Pulmonary artery endothelial cell (primary cell): ENCODE measurements around the gene CORO7. TPM values are rescaled to one million over a fixed set of nuclear protein-coding genes. Genes with fewer than 3 reads are reported as not detected.

ENCODE experiments used
- DNase-seq: peaks from one replicate; pipeline ENCODE4 v3.0.0-alpha.2; 2011; ENCODE audit warnings: low read depth, low spot score
- total RNA-seq: library from RNA; depleted of rRNA; stranded (reverse); fragments of >200 nt; gene quantifications from 2 replicates; pipeline ENCODE4 v1.2.3, GENCODE V29; 2014

The CORO7 gene
- total RNA-seq, 1 donor from 2014 or later = 42.4 TPM

DNA sequence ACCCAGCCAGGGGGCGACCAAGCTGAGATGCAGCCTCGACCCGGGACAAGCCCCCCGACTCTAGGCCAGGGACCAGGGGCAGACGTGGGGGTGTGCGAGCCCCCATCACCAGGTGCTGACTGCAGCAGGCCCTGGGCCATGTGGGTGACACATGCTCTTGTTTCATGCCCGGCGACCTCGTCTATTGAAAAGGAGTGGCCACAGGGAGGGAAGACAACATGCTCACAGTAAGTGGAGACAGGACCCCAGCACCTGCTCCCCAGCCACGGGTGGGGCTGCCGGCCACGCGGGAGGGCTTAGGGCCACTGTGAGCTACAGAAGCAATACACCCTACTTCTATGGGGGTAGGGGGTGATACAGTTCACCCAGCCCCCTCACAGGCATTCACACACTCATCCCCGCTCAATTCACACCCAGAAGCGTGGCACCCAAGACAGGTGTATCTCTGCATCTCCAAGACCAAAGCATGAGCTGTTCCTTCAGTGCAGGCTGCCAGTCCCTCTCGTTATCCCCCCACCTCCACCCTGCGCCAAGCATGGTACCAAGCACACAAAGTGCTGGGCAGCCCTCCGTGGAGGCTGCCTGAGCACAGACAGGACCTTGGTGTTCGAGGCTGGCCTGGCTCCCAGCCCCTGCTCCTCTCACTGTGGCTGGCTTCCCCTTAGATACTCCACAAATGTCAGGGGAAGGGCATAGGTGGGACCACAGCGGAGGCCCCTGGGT lies 31.2 kb downstream of the CORO7 start:
- no peak for DNase-seq

DNA sequence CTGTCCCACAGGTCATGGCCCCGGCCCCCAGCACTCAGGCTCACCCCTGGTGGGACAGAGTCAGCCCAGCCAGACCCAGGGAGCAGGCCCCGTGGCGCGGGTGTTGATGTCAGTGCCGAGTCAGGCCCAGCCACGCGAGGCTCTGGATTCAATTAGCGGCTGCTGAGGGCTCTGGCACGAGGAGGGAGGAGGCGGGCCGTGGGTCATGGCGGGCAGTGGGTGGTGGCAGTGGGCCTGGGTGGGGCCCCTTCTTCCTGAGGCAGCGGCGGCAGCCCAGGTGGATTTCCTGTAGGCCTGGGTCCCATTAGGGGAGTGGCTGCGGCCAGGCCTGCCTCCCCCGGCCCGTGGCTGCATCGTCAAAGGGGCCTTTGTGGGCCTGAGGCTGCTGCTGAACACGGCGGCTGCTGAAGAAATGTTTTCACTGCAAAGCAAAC lies 31.9 kb downstream of the CORO7 start:
- no peak for DNase-seq

- no peak for DNase-seq
These were observed 32.6 kb downstream of the CORO7 start for GRCh38 chr16:4383591-4384444.

DNA sequence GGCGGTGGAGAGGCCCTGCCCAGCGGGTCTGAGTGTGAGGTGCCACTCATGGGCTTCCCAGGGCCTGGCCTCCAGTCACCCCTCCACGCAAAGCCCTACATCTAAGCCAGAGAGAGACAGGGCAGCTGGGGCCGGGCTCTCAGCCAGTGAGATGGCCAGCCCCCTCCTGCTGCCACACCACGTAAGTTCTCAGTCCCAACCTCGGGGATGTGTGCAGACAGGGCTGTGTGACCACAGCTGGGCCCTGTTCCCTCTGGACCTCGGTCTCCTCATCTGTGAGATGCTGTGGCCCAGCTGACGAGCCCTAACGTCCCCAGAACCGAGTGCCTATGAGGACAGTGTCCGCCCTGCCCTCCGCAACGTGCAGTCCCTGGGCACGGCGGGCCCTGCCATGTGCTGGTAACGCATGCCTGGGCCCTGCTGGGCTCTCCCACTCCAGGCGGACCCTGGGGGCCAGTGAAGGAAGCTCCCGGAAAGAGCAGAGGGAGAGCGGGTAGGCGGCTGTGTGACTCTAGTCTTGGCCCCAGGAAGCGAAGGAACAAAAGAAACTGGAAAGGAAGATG lies 33.5 kb downstream of the CORO7 start:
- no peak for DNase-seq

GRCh38 chr16:4381935-4382794 lies 34.2 kb downstream of the CORO7 start:
- DNase-seq = no peak

DNA sequence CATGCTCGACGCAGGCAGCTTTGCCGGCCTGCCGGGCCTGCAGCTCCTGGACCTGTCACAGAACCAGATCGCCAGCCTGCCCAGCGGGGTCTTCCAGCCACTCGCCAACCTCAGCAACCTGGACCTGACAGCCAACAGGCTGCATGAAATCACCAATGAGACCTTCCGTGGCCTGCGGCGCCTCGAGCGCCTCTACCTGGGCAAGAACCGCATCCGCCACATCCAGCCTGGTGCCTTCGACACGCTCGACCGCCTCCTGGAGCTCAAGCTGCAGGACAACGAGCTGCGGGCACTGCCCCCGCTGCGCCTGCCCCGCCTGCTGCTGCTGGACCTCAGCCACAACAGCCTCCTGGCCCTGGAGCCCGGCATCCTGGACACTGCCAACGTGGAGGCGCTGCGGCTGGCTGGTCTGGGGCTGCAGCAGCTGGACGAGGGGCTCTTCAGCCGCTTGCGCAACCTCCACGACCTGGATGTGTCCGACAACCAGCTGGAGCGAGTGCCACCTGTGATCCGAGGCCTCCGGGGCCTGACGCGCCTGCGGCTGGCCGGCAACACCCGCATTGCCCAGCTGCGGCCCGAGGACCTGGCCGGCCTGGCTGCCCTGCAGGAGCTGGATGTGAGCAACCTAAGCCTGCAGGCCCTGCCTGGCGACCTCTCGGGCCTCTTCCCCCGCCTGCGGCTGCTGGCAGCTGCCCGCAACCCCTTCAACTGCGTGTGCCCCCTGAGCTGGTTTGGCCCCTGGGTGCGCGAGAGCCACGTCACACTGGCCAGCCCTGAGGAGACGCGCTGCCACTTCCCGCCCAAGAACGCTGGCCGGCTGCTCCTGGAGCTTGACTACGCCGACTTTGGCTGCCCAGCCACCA lies 35.1 kb downstream of the CORO7 start:
- no peak for DNase-seq

GRCh38 chr16:4380119-4381063 lies 36.0 kb downstream of the CORO7 start:
- DNase-seq = no peak

DNA sequence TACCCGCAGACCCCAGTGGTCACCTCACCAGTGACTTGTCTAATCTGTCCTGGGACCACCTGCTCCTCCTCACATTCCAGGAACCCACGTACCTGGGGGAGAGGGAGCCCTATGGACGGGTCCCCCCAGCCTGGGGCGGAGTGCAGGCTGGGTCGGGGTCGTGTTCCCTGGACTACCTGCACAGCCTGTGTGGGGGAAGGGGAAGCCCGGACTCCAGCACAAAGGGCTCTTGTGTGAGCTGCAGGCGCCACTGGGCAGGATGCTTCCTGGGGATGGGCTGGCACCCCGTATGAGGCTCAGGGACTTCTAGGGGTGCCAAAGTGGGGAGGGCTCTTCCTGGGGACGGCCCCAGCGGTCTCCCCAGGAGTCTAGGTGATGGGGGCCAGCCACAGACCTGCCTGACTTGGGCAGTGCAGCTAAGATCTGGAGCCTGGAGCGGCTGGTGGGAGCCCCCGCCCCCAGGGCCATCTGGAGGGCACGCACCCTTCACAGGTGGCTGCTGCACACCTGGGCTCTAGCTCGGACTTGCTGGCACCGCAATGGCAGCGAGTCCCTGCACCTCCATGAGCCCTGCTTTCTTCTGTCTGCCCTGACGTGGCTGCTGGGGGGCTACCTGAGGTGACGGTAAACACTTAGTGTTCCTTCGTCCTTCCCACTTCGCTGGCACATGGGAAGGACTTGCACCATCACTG lies 37.3 kb downstream of the CORO7 start:
- DNase-seq = no peak

- no peak for DNase-seq
These were observed 38.2 kb downstream of the CORO7 start for GRCh38 chr16:4378161-4378666.

DNA sequence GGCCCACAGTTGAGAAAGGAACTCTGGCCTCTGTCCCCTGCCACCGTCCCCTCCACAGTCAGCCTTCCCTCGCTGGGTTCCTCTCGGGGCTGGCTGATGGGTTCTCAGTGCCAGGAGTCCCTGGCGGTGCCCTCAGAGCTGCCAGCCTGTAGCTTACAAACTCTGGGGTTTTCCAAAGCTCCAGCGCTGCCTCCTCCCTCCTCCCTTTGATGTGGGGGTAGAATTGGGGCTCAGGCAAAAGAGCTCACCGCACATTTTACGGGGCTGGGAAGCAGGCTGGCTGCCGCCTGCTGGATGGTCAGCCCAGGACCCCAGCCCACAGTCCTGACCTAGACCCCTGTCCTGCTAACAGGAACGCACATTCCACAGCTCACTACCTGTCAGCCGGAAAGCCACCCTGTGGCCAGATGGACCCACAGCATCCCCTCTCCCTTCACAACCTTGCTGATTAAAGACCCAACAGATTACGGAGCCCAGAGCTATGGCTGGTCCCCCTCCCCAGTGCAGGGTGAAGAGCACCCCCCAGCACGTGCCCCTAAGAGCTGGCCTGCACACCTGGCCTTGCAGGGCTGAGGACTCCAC lies 38.7 kb downstream of the CORO7 start:
- DNase-seq = no peak

DNA sequence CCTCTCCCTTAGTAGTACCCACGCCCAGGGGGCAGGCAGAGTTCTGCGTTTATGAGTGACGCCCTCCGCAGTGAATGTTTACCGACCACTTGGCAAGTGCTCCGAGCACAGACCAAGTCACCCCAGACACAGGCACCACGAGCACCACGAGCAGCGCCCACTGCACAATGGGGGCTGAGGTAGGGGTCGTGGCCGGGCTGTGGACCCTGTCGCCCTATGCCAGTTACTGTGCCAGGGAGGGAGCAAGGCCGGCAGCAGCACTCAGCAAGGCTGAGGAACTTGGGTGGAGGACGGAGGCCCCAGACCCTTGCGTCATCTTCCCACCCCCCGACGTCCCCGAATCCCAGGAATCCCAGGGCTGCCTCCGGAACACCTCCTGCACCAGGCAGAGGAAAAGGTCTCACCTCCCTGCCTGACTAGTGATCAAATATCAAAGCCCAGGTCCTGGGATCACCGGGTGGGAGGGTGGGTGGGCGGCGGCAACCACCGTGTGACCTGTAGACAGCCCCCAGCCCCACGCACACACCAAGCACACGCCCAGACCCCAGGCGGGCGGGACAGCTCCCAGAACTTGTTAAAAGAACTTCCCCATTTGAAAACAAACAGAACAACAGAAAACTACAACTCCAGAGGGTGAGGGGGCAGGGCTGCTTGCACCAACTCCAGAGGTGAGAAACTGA lies 39.4 kb downstream of the CORO7 start:
- DNase-seq = no peak

- DNase-seq = no peak
These were observed 40.1 kb downstream of the CORO7 start for GRCh38 chr16:4376126-4376892.

DNA sequence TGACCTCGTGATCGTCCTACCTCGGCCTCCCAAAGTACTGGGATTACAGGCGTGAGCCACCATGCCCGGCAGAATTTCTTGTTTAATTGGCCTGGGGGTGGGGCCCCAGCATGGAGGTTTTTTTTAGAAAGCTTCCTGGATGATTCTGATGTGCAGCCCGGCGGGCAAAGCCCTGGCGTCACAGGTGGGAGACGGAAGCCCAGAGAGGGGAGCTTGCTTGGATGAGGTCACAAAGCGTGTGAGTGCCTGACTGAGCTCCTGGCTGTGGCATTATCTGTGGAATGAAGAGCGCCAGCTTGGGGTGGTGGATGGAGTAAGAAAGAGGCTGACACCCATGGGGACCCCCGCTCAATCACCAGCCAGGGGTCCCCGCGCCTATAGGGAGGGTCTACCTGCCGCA lies 40.7 kb downstream of the CORO7 start:
- DNase-seq = no peak

DNA sequence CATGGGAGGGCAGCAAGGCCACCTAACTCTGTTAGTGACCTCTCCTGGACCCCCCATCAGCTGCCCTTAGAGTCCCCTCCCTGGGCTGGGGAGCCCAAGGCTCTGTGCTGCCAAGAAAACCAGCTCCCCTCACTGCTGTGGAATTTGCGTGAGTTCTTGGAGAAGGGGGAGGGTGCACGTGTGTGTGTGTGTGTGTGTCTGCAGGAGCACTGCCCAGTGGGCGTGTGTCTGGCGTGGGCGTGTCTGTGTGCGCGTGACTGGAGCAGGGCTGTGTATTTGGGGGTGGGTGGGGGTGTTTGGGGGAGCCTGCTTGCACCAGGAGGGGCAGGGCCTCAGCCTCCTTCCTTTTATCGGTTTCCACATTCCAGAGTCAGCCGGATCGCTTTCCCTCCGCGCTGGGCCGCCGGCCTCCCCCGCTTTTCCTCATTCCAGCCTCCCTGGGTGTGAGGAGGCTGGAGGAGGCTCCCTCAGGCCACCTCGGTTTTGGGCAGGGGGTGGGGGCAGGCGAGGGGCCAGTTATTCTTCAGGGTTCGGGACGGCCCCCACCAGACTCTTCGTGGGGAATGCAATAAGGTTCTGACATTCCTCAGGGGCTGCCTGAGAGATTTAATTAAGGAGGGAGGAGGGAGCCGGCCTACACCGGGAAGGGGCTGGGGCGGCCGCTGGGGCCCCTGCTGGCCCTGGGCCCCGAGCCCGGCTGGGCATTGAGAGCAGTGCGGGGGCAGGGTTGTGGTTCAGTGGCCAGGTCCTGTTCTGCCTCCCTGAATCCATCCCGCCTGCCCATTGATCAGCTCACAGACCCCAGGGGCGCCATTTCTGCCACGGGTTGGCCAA lies 42.3 kb downstream of the CORO7 start:
- no peak for DNase-seq

DNA sequence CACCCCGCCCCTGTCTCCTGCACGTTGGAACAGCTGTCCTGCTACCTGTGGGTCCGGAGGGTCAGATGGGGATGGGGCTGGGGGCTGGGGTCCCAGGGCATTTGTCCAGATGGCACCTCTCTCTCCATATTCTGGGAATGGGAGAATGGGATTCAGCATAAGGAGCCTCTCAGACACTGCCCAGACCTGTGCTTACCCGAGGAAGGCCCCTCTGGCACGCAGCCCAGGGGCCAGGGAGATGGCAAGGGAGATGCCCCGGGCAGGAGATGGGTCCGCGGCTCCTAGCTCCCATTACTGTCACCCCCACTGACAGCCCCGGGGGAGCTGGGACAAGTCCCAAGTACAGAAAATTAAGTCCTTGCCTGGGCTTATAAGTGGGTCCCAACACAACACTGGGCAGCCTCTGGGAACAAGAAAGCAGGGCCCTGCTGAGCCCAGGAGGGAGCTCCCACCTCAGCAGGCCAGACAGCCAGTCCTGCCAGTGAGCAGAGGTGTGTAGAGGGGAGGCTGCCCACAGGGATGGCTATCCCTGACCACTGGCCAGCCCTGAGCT lies 43.0 kb downstream of the CORO7 start:
- DNase-seq = no peak
